B cell (primary cell): ENCODE data around the gene TIFAB. TPM values are rescaled to one million over a fixed set of nuclear protein-coding genes. Genes with fewer than 3 reads are reported as not detected.

Source experiments
- ATAC-seq: fragments of 200-7000 bp; cut with Tn5 transposase; one replicate; pipeline ENCODE4 v1.10.0; 2021; ENCODE audit warnings: low read depth, mild to moderate bottlenecking, moderate number of reproducible peaks, moderate library complexity
- CTCF ChIA-PET: fragments of 350-600 bp; sonication (Branson Sonifier 250); formaldehyde crosslinking; loops from one replicate; lab custom pipeline; 2021; ENCODE audit warnings: antibody characterized with exemption, inconsistent platforms; lab: Charles Lee
- POLR2A ChIA-PET: fragments of 350-600 bp; sonication (Branson Sonifier 250); formaldehyde crosslinking; loops from one replicate; lab custom pipeline; 2021; ENCODE audit warnings: antibody characterized with exemption; lab: Charles Lee
- DNase-seq: peaks from one replicate; pipeline ENCODE4 v3.0.0; 2013
- H2AFZ ChIP-seq: 2 replicates; pipeline ENCODE4 v1.6.1; 2012; ENCODE audit warnings: mild to moderate bottlenecking, low read depth, low read length; ENCODE audit not compliant: insufficient read depth, poor library complexity, severe bottlenecking
- H3K27ac ChIP-seq, 2 donors: 1 replicate in 1 of 2; 2 replicates in 1 of 2; pipeline ENCODE4 v1.5.1; 2012 to 2013; ENCODE audit warnings: low read length in 2 of 2, mild to moderate bottlenecking in 2 of 2, moderate library complexity in 1 of 2
- H3K27me3 ChIP-seq, 4 experiments: fragments of 200-600 bp in 1 of 4; sonication (generic) in 1 of 4; replicated peaks in 1 of 4; 1 replicate in 2 of 4; 2 replicates in 2 of 4; pipeline versions ENCODE4 v1.6.1 to v1.7.0; 2013 to 2016; ENCODE audit warnings: low read length in 3 of 4, mild to moderate bottlenecking in 2 of 4, mixed read lengths in 1 of 4, moderate library complexity in 1 of 4; ENCODE audit not compliant: insufficient read depth in 4 of 4, control insufficient read depth in 3 of 4; ENCODE audit errors: control extremely low read depth in 1 of 4
- H3K36me3 ChIP-seq, 2 experiments: replicated peaks in 1 of 2; 1 replicate in 1 of 2; 2 replicates in 1 of 2; pipeline versions ENCODE4 v1.6.1 to v1.7.1; 2013; ENCODE audit warnings: low read length in 1 of 2; ENCODE audit not compliant: insufficient read depth in 2 of 2, control insufficient read depth in 1 of 2; ENCODE audit errors: control extremely low read depth in 1 of 2, extremely low read depth in 1 of 2
- H3K4me1 ChIP-seq, 2 donors: fragments of 200-600 bp in 1 of 2; sonication (generic) in 1 of 2; 1 replicate in 1 of 2; 2 replicates in 1 of 2; pipeline versions ENCODE4 v1.5.1 to v1.6.1; 2013 to 2017; ENCODE audit warnings: low read length in 2 of 2; ENCODE audit not compliant: control insufficient read depth in 2 of 2, insufficient read depth in 2 of 2
- H3K4me2 ChIP-seq: replicated peaks from 2 replicates; pipeline ENCODE3; 2012; ENCODE audit warnings: mild to moderate bottlenecking, low read depth, low read length; ENCODE audit not compliant: poor library complexity, severe bottlenecking
- H3K4me3 ChIP-seq, 5 experiments: fragments of 200-600 bp in 1 of 5; sonication (generic) in 1 of 5; 1 replicate in 3 of 5; 2 replicates in 2 of 5; pipeline versions ENCODE4 v1.5.1 to v1.7.0; 2011 to 2016; ENCODE audit warnings: low read length in 4 of 5, mild to moderate bottlenecking in 4 of 5, low read depth in 2 of 5, control low read depth in 1 of 5, moderate library complexity in 1 of 5; ENCODE audit not compliant: insufficient read depth in 1 of 5; ENCODE audit errors: control extremely low read depth in 1 of 5, extremely low read depth in 1 of 5
- H3K79me2 ChIP-seq: fragments of 200-600 bp; sonication (generic); one replicate; pipeline ENCODE4 v1.6.0; 2016; ENCODE audit warnings: low read length; ENCODE audit not compliant: control insufficient read depth, insufficient read depth
- H3K9ac ChIP-seq: fragments of 200-600 bp; sonication (generic); 2 replicates; pipeline ENCODE4 v1.6.1; 2017; ENCODE audit warnings: mild to moderate bottlenecking, low read length, moderate library complexity
- H3K9me3 ChIP-seq, 3 donors: one replicate each; pipeline versions ENCODE4 v1.6.1 to v1.7.1; 2013; ENCODE audit warnings: low read length in 2 of 3; ENCODE audit not compliant: control insufficient read depth in 2 of 3, insufficient read depth in 1 of 3; ENCODE audit errors: control extremely low read depth in 1 of 3
- H4K20me1 ChIP-seq: 2 replicates; pipeline ENCODE4 v1.6.0; 2012; ENCODE audit warnings: mild to moderate bottlenecking, low read length; ENCODE audit not compliant: insufficient read depth, control insufficient read depth, poor library complexity, severe bottlenecking
- H3K27ac Mint-ChIP-seq: one replicate; pipeline ENCODE4 v1.8.0; 2021; ENCODE audit warnings: mixed read lengths
- H3K27me3 Mint-ChIP-seq: one replicate; pipeline ENCODE4 v1.8.0; 2021; ENCODE audit warnings: mixed read lengths
- H3K4me1 Mint-ChIP-seq: one replicate; pipeline ENCODE4 v1.8.0; 2021; ENCODE audit warnings: mixed read lengths
- H3K4me3 Mint-ChIP-seq: one replicate; pipeline ENCODE4 v1.8.0; 2021; ENCODE audit warnings: mixed read lengths
- H3K9me3 Mint-ChIP-seq: one replicate; pipeline ENCODE4 v1.8.0; 2022; ENCODE audit warnings: mixed read lengths; ENCODE audit not compliant: insufficient read depth
- CTCF ChIP-seq: fragments of 200-600 bp; IDR thresholded peaks from one replicate; pipeline ENCODE4 v1.8.0; 2022; ENCODE audit warnings: antibody characterized with exemption, mild to moderate bottlenecking
- EZH2 ChIP-seq: IDR thresholded peaks from 2 replicates; pipeline ENCODE4 v1.6.1; 2012; ENCODE audit warnings: borderline replicate concordance, low read depth, mild to moderate bottlenecking, moderate library complexity, low read length; ENCODE audit not compliant: insufficient read depth, poor library complexity, severe bottlenecking
- WGBS: methylation state at CpG from one replicate; pipeline ENCODE4 v1.1.5; 2013; ENCODE audit warnings: missing lambda C conversion rate; ENCODE audit not compliant: insufficient coverage; 5-methylcytosine and 5-hydroxymethylcytosine counted together
- intact Hi-C: fragments of 100-400 bp; cut with micrococcal nuclease; formaldehyde crosslinking; loops from one replicate; pipeline ENCODE4 v1.10.0; 2022
- polyA plus RNA-seq: library from polyadenylated mRNA; depleted of rRNA; stranded (reverse); fragments of >200 nt; gene quantifications from 2 replicates; pipeline ENCODE4 v1.2.3, GENCODE V29; 2012
- total RNA-seq, 2 donors: library from RNA; stranded (reverse); fragments of 120-200 nt in 1 of 2; gene quantifications; 1 replicate in 1 of 2; 2 replicates in 1 of 2; pipeline versions ENCODE4 v1.2.3 to v1.2.4, GENCODE V29; 2013 to 2022

TIFAB gene
- total and polyA plus RNA-seq, 2 donors (not counting 1 experiment from before 2014, with no cell fraction given) = not detected

- Histone ChIP-seq H4K20me1 (no peaks in the 10 kb centered on the region), H3K27me3 (peaks cover 0 to 52% (median 11%) of the 10 kb centered on the region in 4 experiments), H3K9me3 (no peaks in the 10 kb centered on the region), H3K79me2 (no peaks in the 10 kb centered on the region), H3K4me2 (no peak overlapping the region), H3K36me3 (no peaks in the 10 kb centered on the region), H3K27ac (no peak overlapping the region), H3K4me3 (no peak overlapping the region), H2AFZ (no peak overlapping the region), H3K9ac (no peak overlapping the region), H3K4me1 (peaks cover 0 to 4% of the 10 kb centered on the region in 2 donors)
- Mint-ChIP-seq H3K9me3 (no peaks in the 10 kb centered on the region), H3K27ac (no peak overlapping the region), H3K4me3 (no peak overlapping the region), H3K27me3 (peaks cover 54% of the 10 kb centered on the region), H3K4me1 (peaks cover 5% of the 10 kb centered on the region)
- no peak for DNase-seq
- intact Hi-C loops = no loop called here
- WGBS = 92% methylated on average over 5 of the region's 5 CpGs
- POLR2A ChIA-PET = no interaction called here
- CTCF ChIA-PET = no interaction called here
- TF ChIP-seq CTCF = no peak
- TF ChIP-seq EZH2 = no peak
- ATAC-seq = no peak
Observed at GRCh38 chr5:135494196-135494595, 42.0 kb upstream of the TIFAB start.

GRCh38 chr5:135493406-135494180 lies 41.4 kb upstream of the TIFAB start:
- Histone ChIP-seq H3K4me3 (no peak overlapping the region), H3K9me3 (no peaks in the 10 kb centered on the region), H3K4me1 (peaks cover 0 to 4% of the 10 kb centered on the region in 2 donors), H2AFZ (no peak overlapping the region), H3K27ac (no peak overlapping the region), H3K36me3 (no peaks in the 10 kb centered on the region), H4K20me1 (no peaks in the 10 kb centered on the region), H3K9ac (no peak overlapping the region), H3K79me2 (no peaks in the 10 kb centered on the region), H3K27me3 (peaks cover 0 to 58% (median 14%) of the 10 kb centered on the region in 4 experiments), H3K4me2 (no peak overlapping the region)
- Mint-ChIP-seq H3K27ac (no peak overlapping the region), H3K27me3 (peaks cover 58% of the 10 kb centered on the region), H3K4me1 (peaks cover 5% of the 10 kb centered on the region), H3K9me3 (no peaks in the 10 kb centered on the region), H3K4me3 (no peak overlapping the region)
- 78% methylated on average over 7 of the region's 8 CpGs for WGBS
- POLR2A ChIA-PET = no interaction called here
- intact Hi-C loops = no loop called here
- CTCF ChIA-PET = no interaction called here
- no peak for ATAC-seq
- no peak for TF ChIP-seq CTCF
- TF ChIP-seq EZH2 = no peak
- no peak for DNase-seq
